ENCODE results near the gene NTRK1.

NTRK1 gene

DNA sequence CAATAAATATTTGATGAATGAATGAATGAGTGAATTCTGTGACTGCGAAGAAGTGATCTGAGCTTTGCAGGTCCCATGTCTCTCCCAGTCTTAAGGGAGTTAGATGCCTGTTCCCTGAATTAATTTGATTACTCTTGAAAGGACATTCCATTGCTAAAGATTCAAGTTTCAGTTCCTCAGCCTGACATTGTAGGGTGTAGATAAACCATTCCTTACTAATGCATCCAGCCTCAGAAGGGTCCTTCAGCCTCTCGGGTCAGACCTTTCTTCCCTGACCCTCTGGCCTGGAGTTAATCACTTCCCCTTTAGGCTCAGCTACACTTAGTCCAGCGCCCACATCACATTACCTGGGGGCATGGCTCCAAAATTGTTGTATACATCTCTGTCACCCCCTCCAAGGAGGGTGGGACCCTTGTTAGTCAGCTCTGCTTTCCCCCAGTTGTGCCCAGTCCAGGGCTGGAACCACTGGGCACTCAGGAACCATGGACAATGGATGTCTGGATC lies 4.3 kb upstream of the NTRK1 start:
- no peak overlapping the region for H3K4me3 ChIP-seq (ENCODE audit: low read depth, low read length)
- TF ChIP-seq, protein P1, sequence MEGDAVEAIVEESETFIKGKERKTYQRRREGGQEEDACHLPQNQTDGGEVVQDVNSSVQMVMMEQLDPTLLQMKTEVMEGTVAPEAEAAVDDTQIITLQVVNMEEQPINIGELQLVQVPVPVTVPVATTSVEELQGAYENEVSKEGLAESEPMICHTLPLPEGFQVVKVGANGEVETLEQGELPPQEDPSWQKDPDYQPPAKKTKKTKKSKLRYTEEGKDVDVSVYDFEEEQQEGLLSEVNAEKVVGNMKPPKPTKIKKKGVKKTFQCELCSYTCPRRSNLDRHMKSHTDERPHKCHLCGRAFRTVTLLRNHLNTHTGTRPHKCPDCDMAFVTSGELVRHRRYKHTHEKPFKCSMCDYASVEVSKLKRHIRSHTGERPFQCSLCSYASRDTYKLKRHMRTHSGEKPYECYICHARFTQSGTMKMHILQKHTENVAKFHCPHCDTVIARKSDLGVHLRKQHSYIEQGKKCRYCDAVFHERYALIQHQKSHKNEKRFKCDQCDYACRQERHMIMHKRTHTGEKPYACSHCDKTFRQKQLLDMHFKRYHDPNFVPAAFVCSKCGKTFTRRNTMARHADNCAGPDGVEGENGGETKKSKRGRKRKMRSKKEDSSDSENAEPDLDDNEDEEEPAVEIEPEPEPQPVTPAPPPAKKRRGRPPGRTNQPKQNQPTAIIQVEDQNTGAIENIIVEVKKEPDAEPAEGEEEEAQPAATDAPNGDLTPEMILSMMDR (IDR thresholded peaks at IDR 0.05; ENCODE audit: low read depth, low read length, missing control alignments), result no peak
- no peak for DNase-seq (ENCODE audit: low read depth)

DNA sequence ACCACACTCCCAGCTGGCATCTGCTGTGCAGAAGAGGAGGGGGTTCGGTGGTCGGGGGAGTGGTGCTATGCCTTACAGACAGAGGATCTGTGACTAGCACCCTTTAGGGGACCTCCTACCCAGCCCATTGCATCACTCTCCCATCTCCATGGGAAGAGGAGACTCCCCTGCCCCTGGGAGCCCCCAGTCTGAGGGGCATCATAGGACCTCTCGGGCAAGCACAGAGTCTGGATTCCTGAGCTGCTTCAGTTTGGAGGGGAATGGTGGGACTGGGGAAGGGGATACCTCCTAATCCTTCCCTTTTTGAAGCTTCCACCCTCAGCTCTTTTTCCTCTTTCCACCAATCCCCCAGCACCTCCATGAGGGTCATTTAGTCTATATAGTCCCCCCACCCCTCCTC lies 3.1 kb upstream of the NTRK1 start:
- TF ChIP-seq, protein P1 (IDR thresholded peaks at IDR 0.05; ENCODE audit: low read depth, low read length, missing control alignments), result no peak

DNA sequence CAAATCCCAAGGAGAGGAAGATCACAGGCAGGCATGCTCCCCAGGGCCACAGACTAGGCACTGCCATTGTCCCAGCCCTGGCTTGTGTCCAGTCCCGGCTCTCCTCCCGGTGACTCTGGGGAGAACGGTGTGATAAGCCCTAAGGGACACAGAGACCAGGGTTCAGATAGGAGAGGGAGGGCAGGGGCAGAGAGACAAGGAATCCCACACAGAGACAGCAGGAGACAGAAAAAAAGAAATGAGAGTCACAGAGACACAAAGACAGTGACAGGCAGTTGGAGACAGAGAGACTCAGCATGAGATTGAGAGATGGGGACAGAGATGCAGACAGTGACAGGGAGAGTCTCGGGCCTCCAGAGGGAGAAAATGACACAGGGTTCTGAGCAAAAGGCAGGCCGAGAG lies 2.1 kb upstream of the NTRK1 start:
- no peak overlapping the region for H3K4me3 ChIP-seq (ENCODE audit: low read depth, low read length)
- no peak for DNase-seq (ENCODE audit: low read depth)
- TF ChIP-seq, protein P1 (IDR thresholded peaks at IDR 0.05; ENCODE audit: low read depth, low read length, missing control alignments), result no peak

More for the DNA sequence above, 3.1 kb upstream of the NTRK1 start:
- no peak for DNase-seq (ENCODE audit: low read depth)
- H3K4me3 ChIP-seq (ENCODE audit: low read depth, low read length), result no peak overlapping the region

DNA sequence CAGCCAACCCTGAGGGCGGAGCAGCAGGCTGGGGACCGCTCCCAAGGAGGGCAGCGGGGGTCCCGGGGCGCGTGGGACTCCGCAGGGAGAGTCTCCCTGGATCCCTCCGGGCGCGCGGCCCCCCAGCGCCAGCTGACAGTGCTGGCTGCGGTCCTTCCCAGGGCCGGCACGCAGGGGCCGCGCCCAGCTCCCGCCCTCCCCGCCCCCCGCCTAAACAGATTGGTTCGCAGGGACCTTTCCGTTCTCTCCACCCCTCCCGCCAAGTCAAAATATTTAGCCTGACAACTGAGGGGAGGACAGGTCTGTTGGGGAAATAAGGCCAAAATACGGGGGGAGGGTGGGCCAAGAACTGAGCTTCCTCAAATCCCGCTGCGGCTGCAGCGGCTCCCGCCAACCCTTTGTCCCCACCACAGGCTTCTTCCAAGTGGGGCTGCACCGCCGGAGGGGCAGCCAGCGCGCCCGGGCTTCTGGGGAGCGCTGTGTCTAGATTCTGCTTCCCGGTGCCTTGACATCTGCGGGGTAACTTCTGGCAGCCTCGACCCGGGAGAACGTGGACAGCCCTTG lies 1.6 kb upstream of the NTRK1 start, which contains the start of gene INSRR:
INSRR (minus strand) TSS at position 159 of the 564 bp plus-strand sequence. CDS start 496 bp downstream, outside the sequence.
- H3K4me3 ChIP-seq (ENCODE audit: low read depth, low read length), result no peak within 1 kb of the TSS
- TF ChIP-seq, protein P1 (IDR thresholded peaks at IDR 0.05; ENCODE audit: low read depth, low read length, missing control alignments), result no peak
- DNase-seq (ENCODE audit: low read depth), result no peak

DNA sequence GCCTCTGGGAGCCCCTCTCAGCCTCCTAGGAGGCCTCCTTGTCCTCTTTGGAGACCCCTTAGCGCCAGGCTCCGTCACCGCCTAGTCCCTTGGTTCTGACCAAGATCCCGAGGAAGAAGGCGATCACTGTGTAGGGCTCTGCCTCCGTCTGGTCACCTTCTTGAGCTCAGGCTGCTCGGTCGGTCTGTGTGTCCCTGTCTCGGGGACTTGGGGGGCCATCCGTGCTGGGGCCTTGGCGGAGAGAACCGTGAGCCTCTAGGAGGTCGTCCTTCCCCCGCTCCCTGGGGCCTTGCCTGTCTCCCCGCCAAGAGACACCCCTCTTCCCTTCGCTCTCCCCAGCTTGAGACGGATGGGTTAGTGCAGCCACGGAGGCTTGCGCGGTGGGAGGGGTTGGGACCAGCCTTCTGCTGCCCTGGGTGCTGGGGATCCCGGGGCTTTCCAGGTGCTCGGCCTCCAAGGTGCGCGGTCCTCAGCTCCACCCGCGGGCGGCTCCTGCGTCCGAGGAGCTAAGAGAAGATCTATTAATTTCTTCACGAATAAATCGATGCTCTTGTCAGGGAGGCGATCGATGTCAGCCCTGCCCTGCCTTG lies 1.0 kb upstream of the NTRK1 start:
- no peak overlapping the region for H3K4me3 ChIP-seq (ENCODE audit: low read depth, low read length)
- TF ChIP-seq, protein P1 (IDR thresholded peaks at IDR 0.05; ENCODE audit: low read depth, low read length, missing control alignments), result no peak
- no peak for DNase-seq (ENCODE audit: low read depth)

DNA sequence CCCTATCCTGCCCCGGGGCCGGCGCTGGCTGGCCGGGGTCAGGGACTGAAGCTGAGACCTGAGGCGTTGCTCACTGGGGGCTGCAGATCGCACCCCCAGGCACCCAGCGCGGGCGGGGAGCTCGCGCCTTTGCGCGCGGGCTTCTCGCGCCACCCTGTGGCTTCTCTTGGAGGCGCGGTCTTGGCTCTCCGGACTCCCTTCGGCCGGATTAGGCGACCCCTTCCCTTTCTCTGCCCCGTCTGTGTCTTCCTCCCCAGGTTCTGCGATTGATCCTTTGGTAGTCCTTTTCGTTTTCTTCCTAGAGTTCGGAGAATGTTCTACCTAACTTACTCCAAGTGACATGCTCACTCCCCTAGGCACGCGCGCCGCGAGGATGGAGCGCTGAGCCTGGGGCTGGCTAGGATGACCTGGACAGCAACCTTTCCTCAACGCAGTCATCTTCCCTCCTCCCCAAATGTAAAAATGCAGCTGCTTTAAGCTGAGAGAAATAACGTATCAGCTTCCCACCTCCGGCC lies 495 bp upstream of the NTRK1 start:
- no peak for DNase-seq (ENCODE audit: low read depth)
- no peak overlapping the region; the same call in 1 of the 2 replicates for H3K4me3 ChIP-seq (ENCODE audit: low read depth, low read length)
- TF ChIP-seq, protein P1 (IDR thresholded peaks at IDR 0.05; ENCODE audit: low read depth, low read length, missing control alignments), result peak; percentile 85

Measured in GM12864 (cell line).